Fibroblast of skin of left biceps (primary cell): ENCODE data around the gene TRIM10.
"Not testable (repeated sequence)": the region's sequence is repeated elsewhere in the genome, so short reads cannot be mapped to it uniquely, and the experiment has no call there.

ENCODE experiments used
- DNase-seq, 2 experiments: peaks; one replicate each; pipeline ENCODE4 v3.0.0-alpha.2; 2013; ENCODE audit warnings: low read depth in 2 of 2

Gene TRIM10

DNA sequence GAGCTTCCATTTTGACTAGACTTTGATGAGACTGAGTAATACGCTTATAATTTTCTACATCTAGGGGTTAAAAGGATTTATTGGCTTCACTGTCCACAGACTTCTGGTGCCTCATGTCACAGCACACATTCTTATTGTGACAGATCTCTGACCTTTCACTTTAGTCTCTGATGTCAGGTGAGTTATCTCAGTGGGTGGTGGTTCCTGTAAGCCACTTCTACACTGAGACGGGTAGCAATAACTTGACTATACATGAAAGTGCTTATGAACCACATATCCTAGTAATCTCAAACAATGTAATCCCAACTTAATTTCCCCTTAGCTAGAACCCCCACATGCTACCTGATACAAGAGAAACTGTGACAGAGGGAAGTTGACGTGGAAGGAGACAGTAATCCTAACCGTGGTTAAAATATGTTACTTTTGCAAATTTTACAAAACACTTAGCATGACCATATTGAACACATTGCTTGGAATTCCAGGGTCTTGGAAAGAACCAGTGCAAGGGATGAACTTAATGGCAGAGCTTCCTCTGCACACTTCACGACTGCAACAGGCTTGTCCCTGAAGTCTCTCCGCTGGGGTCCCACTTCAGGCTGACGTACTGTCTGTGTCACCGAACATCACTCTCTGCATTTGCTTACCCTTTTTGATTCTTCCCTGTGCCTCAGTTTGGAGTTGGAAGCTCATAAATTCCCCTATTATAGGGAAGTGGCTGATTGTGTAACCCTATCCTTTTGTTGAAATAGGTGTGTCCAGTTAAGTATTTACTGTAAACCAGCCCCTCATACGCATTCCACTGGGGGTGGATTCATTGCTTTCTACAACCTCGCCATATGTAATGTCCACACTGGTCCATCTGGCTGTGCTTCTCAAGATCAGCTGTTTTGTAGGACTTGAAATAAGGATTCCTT is 31.5 kb downstream of the TRIM10 start:
- no peak for DNase-seq

DNA sequence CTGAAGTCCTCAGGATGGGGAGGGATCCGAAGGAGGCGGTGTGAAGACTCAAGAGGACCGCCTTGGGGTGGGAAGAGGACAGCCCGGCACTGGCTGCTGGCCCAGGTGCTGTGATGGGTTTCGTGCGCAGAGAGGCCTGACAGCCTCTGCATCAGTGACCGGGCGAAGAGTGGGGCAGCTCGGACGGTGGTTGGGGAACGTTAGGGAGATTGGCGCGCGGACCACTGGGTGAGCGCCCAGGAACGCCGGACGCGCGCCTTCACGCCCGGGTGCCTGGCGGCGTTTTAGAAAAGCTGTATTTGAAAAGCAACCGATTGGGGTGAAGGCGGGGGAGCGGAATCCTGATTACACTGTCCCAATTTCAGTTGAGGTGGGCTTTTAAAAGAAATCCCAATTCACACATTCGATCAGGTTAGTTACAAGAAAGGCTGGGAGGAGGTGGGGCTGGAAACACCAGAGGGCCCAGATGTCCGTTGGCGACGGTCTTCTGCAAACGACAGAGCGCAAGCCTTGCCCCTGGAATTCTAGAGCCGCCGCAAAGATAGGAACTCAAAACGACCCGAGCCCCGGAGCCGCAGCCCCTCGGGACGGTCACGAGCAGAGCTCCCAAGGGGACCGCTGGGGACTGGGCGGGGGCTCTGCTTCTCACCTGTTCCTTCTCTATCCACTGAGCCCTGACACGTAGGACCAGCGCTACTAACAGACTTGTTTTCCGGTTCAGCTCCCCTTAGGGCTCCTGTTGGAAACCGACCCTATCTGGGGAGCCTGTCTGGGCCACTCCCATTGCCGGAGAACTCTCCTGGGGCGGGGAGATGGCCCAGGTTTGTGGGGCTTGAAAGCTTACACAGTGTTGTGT is 33.5 kb downstream of the TRIM10 start:
- no peak for DNase-seq

DNA sequence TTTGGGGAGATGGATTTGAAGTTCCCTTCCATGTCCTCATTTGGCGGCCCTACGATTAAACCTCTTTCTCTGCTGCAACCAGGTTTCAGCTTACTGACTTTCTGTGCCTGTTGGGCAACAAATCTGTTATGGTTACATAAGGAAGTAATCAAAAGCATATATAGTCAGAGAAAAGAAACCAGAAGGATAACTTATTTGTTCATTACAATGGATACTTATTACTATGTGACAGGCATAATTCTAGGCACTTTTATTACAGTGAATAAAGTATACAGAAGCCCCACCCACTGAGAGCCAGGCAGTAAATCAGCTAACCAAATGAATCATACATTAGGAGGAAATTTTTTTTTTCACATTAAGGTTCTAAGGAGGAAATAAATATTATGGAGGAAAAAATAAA is 38.5 kb downstream of the TRIM10 start:
- no peak for DNase-seq

DNA sequence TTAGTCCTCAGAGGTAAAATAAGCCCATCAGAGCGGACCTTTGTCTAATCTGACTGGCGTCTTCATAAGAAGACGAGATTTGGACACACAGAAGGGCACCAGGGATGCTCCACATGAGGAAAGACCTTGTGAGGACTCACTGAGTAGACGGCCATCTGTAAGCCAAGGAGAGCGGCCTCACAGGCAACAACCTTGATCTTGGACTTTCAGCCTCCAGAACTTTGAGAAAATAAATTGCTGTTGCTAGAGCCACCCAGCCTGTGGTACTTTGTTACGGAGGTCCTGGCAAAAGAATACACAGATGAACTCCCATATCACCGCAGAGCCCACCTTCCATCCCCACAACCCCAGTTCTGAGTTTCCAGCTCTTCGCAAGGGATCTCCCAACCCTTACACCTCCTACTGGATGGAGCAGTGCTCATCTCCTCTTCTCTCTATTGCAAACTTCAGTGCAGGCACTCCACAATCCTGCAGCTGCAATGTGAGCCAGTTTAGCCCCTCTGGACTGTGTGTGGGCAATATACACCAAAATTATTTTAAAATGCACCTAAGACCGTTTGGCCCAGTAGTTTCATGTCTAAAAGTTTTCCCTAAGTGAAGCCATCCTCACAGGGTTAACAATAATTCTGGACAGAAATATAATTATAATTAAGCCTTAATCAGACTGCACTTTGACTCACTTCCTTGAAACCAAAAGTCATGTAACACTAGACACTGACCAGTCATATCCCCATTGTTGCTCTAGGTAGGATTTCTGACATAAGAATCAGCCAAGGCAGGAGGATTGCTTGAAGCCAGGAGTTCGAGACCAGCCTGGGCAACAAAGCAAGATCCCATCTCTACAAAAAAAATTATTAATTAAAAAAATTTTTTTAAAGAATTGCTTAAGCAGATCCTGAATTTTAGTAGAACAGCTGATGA is 39.3 kb downstream of the TRIM10 start:
- no peak for DNase-seq

DNA sequence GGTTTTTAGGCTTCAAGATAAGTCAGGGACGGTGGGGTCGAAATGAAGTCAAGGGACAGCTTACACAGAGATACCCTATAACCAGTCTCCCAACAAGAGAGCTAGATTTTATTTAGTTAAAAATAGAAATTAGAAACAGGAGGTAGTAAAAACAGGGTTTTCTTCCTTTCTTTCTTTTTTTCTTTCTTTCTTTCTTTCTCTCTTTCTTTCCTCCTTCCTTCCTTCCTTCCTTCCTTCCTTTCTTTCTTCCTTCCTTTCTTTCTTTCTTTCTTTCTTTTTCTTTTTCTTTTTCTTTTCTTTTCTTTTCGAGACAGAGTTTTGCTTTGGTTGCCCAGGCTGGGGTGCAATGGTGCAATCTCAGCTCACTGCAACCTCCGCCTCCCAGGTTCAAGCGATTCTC is 42.3 kb downstream of the TRIM10 start:
- not testable (repeated sequence) for DNase-seq

DNA sequence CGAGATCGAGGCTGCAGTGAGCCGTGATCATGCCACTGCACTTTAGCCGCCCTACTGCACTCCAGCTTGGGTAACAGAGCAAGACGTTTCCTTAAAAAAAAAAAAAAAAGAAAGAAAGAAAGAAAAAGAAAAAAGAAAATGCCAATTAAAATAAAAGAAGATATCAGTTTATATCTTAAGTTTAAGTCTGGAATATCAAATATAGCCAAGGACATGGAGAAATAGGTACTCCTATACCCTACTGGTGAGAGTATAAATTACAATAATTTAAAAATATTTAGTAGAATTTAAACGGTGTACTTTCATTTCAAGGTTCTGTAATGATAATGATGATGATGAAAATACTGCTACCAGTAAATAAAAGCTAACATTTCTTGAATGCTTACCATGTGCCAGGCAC is 44.3 kb downstream of the TRIM10 start:
- DNase-seq, result no peak

DNA sequence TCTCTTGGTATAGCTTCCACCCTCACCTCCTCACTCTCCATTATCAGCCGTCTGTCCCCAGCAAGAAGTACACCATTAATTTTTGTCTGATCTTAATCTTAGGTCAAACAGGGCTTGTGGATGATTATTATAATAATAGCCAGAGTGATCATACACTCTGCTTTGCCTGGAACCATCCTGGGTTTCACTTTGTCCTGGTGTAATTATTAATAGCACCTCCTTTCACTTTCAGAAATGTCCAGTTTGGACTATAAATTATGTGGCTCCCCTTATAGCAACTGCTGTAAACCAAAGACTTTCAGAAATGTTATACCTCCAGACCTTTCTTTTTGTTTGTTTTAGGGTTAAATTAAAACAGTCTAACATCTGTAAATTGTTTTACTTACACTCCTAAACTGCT is 47.2 kb downstream of the TRIM10 start:
- DNase-seq, result no peak

DNA sequence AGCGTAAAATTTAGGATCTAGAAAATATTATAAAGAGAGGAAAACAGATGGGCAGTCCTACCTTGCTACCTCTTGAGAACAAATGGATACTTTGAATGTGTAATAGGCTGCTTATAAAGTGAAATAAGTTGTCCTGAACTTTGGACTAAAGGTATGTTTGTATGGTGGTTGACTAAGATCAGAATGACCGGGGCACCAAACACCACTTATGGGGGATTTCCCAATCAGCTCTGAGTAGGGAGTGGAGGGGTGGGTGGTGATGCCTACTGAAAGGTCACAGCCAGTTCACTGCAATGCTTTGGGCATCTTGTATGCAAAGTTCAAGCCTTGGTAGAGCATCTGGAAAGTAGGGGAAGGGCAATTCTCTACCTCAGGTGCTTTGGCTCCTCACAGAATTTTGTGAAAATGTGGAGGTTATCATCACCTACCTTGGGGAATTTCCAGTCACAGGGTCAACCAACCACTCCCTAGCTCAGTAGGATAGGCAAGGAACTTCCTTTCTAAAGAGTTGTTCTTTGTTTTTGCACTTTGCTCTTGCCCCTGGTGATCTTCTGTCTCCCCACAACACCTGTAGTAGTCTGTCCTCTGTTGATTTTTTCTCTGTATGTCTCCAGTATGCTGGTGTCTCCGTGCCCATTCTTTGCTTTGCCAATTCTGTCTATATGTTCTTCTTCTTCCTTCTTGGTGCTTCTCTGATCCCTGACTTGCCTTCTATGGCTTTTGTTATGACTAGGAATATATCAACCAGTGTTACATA is 47.8 kb downstream of the TRIM10 start, which contains the start of gene TRIM31:
Gene TRIM31, minus strand, starts transcription at position 88 of the 757 bp plus-strand sequence. CDS start 285 bp downstream, outside the sequence.
- DNase-seq, result no peak

DNA sequence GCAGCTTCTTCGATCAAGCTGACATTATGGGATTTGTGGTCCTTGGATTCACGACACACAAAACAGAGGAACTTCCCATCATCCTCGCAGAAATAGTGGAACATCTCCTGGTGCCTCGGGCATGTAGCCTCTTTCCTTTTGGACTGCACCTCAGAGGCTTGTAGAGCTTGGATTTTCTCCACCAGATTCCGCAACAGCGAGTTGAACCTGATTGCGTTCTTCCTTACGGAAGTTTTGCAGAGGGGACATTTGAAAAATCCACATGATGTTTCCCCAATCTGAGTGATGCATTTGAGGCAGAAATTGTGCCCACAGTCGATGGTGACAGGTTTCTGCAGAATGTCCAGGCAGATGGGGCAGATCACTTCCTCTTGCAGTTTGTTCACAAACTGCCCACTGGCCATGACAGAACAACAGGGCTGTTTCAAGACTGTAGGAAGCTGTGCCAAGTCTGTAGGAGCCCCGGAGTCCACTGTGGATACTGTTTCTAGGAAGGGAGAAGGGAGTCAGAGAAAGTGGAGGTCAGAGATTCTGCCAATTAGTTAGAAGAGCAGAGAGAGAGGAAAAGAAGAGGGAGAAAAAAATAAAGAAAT is 48.5 kb downstream of the TRIM10 start:
- no peak for DNase-seq

DNA sequence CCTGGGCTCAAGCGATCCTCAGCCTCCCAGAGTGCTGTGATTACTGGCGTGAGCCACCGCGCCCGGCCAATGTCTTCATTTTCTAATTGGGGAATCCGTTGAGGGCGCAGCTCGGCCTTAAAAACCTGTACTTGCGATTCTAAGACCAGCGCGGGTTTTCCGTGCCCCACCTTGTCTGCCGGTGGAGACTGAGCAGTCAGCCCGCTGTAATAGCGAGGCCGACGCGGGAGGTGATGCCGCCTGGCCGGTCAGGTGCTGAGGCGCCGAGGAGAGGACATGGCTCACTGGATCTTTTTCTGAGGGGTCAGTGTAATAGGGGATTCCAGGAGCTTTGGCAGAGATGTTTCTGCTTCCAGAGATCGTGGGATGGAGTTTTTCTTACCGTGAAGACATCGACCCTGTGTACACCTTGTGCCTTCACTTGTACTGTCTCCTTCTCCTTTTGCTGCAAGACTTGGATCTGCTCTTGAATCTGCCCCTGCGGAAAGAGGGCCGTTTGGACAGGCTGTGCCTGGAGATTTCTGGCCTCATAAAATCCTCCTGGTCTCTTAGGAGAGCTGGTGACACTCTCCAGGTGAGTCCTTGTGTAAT is 49.6 kb downstream of the TRIM10 start:
- no peak for DNase-seq

DNA sequence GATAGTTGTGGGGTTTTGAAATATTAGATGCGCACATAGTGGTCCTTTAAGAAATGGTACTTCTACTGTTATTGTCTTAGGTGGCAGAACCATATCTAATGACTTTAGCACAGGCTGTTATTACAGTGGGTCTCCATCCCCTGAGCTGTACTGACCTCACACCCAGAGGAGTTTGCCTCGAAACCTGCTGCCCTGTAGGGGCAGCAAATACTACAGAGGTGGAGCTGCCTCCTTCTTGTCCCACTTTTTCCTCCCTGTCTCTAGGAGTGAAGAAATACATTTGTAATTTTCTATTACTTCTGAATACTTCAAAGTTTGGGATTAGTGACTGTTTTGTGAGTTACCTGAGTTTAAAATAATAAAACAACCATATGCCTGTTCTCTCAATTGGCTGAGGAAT is 56.4 kb downstream of the TRIM10 start:
- no peak for DNase-seq

DNA sequence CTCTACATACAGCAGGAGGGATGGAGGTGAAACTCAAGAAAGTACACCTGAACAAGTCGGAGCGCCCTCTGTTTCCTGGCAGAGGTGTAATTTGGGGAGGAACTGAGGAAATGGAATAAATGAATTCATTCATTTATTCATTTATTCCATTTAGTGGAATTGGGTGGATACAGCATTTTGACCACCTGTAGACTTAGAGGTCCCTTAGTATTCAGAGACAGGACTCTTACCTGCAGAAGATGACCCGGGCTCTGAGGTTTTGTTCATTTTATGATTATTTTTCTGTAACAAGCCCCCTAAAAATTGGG is 57.2 kb downstream of the TRIM10 start:
- no peak for DNase-seq

DNA sequence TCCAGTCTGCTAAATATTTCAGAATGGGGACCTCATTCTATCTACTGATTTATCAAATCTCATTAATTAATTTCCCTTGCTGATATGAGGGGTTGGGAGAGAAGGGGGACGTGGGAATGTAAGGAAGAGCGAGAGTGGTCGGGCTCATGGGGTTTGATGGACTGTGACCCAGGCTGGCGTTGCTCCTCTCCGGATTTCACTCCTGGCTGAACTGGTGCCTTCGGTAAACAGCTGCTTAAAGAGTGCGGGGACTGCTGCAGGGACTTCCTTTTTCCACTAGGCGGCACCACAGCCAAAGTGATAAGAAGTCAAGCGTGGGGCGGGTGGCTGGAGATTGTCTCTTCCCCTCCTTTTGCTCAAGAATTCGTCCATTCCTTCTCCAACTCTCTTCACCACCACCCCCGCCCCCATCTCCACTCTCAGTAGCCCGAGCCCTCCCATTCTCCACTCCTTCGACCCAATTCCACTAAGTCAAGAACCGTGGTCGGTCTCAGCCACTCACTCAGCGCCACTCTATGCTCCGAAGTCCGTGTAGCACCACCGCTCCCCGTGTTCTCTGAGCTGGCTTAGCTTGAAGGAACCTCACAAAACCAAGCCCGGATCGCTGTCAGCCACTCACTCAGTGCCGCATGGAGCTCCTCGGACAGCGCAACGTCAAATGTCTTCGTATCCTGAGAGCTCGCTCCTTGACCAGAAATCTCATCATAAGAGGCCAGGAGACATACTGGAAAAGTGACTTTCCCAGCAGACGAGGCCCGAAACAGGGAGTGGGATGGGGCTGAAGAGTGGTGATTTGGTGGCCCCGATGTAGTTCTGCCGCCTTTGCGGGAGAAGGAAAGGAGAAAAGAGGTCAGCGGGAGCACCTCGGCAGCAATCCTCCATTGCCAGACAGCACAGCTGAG is 57.8 kb downstream of the TRIM10 start:
- DNase-seq, result peak; percentile 61 to 67

DNA sequence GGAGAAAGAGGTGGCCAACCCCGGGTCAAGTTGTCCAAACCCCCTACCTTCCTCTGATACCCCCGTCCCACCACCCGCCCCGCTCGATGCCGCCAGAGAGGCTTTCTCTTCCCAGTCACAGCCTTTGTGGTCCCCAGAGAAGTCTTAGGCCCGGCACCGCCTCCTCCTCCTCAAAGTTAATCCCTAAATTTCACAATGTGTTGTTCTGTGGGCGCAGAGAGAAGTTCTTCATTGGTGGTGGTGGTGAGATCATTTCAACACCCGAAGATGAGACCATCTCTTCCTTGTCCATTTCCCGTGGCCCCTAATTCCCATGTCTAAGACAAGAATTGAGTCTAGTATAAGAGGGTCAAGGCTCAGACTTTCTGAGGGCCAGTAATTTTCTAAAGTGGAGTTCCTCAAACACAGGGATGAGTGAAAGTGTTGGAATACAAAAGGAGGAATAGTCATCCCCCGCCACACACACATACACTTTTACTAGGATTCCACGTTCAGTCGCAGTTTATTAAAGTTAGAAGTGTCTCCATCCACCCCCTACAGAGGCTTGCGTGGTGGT is 58.5 kb downstream of the TRIM10 start:
- DNase-seq, result peak in 1 of 2 experiments; percentile 17
